ENCODE data around the gene ATG9A.

The ATG9A gene

GRCh38 chr2:219219784-219220532 lies 9.5 kb downstream of the ATG9A start:
- DNase-seq: no peak

DNA sequence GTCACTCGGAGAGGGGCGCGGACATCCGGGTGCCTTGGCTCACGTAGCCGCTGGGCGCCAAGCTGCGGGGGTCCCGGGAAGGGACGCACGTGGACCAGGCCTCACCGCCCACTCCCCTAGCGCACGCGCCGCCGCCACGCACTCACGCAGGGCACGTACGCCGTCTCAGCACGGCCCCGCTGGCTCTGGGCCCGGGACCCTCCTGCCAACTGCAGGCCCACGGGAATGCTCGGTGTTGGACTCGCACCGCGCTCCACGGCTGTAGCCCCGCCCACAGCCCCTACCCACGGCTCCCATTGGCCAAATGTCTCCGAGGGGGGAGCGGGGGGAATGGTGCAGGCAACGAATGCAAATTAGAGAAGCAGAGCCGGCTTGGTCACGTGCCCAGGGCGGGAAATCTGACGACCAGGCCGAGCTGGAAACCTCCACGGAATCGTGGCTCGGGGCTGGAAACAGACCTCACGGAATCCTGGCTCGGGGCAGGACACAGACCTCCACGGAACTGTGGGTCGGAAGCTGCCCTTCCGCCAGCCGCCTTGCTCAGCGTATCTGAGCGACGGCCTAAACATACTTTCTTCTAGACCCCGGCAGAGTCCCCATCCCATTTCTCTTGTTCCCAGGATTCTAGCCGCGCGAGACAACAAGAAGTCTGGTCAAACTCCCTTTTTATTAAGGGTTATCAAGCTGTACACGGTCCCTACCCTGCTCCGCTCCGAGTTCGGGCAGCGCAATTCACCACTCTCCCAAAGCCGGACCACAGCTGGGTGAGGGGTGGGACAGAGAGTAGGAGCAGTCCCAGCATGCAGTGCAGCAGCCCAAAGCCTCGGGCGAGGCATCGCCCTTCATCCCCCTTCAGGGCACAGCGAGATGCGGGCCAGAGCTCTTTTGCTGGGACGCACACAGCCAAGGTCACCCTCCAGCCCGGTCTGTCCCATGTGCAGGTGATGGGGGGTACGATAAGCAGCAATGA lies 10.4 kb downstream of the ATG9A start, which contains the start of gene ABCB6:
TSS of gene ABCB6 (minus strand) at position 227 of the 970 bp plus-strand sequence. CDS start 285 bp downstream, outside the sequence.
- DNase-seq: peak; percentile 83

- DNase-seq: peak; percentile 18
Observed at GRCh38 chr2:219218217-219218731, 11.2 kb downstream of the ATG9A start.

DNA sequence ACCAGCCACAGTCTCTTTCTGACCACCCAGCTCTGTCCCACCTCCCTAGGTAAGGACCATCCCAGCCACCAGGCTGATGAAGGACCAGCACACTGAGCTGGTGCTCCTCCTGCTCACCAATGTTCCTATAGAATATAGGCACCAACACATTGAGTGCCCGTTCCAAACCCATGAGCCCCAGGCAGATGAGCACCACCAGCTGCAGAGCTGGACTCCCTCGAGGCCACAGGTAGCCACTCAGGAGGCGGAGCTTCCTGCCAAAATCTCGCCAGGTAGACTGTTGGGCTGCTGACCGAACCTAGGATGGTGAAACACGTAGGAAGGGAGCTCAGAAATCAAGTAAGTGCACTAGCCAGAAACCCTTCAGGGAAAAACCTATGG lies 12.9 kb downstream of the ATG9A start:
- DNase-seq: no peak

DNA sequence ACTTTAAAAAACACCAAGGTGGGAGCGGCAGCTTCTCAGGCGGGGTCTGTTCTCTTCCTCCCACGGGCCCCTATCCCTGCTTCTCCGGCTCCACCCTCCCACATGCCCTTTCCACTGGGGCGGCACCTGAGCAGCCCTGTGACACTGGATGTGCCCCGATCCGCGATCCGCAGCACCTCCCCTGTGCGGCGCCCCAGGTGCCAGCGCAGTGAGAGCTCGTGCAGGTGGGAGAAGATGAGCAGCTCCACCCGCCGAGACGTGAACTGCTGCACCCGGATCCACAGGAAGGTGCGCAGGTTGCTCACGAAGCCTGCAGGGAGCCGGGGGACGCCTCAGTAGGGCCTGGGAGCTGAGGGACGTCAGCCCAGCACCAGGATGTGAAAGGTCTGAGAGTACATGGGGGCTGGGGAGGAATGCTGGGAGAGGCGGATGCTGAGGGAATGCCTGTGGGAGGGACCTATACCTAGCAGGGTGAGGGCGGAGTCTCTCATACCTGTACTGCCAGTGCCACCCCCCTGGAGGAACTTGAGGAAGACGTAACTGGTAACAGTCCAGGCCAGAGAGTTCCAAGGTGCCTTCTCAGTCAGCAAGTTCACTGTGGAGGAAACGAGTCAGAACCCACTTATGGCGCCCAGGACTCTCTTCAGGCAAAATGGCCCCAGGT lies 13.4 kb downstream of the ATG9A start:
- DNase-seq: no peak

GRCh38 chr2:219214786-219215185 lies 14.7 kb downstream of the ATG9A start:
- DNase-seq: no peak

GRCh38 chr2:219214141-219214540 lies 15.3 kb downstream of the ATG9A start:
- DNase-seq: no peak

GRCh38 chr2:219213486-219214071 lies 15.9 kb downstream of the ATG9A start:
- no peak for DNase-seq

DNA sequence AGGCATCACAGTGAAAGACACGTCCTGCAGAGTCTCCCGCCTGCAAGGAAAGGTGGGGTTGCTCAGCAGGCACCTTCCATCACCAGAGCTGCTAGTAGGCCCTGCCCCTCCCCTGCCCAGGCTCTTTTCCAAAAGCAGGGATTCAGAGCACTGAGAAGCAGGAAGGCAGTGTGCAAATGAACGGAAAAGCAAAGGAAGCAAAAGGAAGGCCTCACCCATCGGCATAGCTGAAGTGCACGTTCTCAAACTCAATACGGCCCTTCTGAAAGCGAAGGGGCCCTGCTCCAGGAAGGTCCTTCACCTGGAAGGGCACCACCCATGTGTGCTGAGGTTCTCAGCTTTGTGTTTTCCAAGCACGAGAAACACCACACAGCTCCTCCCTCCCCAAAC lies 16.4 kb downstream of the ATG9A start:
- DNase-seq: no peak

DNA sequence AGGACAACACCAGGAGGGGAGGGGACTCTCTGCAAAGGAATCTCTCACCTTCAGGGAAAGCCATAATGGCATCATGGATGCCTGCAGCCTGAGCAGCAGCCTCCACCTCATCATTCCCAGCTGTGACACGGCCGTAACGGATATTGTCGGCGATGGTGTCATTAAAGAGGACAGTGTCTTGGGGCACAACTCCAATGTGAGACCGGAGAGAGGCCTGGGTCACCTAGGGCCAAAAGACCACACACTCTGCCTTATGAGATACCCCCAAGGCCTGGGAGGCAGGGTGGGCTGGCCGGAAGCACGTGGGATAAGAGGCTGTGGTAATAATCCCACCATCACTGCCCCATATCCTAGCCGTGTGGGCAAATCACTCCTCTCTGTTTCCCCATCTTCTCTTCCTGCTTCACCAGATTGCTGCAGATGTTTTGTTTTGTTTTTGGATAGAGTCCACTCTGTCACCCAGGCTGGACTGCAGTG lies 18.5 kb downstream of the ATG9A start:
- DNase-seq: no peak

GRCh38 chr2:219210196-219210885 lies 19.1 kb downstream of the ATG9A start:
- no peak for DNase-seq

DNA sequence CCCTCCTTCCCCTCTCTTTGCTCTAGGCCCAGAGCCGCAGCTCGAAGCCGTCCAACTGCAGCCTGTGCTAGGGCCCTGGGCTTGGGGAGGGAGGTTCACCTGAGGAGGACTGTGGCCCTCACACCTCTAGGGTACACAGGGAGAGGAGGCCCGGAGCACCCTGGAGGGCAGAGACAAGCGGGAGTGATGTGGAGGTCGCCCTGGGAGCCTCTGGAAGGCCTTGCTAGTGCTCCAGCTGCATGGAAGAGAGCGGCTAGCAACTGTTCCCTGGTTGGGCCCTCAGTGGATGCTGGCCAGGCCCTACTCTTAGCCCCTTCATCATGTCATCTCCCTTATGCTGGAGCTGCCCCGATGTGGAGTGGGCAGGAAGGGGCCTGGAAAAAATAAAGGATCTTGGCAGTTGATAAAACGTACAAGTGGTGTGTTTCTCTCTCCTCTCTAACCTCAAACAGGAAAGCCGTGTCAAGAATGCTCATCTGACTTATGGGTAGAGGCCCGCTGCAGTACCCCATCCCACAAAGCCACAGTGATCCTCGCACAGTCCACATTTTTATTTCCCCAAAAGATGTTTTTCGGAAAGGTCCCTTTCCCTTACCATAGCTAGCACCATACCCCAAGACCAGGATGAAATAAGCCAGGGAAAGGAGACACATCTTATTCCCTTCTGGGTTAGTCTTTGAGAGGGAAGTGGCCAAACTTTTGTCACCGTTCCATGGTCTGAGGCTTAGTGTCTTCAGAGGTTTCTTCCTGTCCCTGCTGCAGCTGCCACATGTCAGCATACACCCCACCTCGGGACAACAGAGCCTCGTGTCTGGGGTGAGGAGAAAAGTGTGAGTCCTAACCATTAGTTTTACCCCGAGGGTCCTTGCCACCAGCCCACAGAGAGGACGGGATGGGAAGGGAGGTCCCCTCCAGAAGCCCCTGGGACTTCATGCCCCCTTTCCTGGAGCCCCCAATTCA lies 19.9 kb downstream of the ATG9A start:
- no peak for DNase-seq

DNA sequence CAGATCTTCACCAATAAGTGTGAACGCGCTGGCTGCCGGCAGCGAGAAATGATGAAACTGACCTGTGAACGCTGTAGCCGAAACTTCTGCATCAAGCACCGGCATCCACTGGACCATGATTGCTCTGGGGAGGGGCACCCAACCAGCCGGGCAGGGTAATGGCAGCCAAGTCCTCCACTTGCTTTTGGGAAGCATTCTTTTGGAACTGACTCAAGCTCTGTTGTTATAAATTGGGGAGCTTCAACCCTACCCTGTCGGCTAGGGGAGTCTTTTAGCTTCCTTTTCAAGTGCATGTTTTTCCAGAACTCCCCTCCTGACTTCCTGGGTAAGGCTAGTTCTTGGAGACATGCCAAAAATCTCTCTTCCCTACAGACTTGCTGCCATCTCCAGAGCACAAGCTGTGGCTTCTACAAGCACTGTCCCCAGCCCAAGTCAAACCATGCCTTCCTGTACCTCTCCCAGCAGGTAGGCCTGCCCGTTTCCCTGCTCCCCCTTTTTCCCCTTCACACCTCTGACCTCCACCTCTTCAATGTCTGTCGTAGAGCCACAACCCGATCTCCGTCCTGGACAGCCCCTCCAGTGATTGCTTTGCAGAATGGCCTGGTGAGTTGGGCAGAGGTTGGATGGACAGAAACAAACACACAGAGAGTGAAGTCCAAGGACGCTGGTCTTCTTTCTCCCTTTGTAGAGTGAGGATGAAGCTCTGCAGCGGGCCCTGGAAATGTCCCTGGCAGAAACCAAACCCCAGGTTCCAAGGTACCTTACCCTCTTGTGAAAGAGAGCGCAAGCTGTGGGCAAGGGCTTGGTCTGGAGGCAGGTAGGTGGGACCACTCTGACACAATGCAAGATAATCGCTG lies 21.3 kb downstream of the ATG9A start:
- no peak for DNase-seq

GRCh38 chr2:219207134-219207883 lies 22.1 kb downstream of the ATG9A start:
- DNase-seq: no peak

- peak; percentile 94 for DNase-seq
Observed at GRCh38 chr2:219206328-219207133, 22.9 kb downstream of the ATG9A start, which contains the start of gene ZFAND2B. ZFAND2B (plus strand) TSS chr2:219206782; CDS start chr2:219206988, 206 bp downstream.

DNA sequence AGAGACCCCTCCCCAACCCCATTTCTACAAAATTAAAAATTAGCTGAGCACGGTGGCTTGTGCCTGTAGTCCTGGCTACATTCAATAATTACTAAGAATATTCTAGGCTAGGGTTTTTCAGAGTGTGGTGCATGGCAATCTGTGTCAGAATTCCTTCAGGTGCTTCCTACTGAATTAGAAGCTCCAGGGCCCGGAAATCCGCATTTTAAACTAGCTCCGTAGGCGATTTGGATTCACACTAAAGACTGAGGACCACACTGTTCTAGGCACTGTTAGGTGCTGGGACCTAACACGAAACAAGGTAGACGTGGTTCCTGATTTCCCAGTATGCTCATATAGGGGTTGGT lies 23.5 kb downstream of the ATG9A start:
- no peak for DNase-seq

DNA sequence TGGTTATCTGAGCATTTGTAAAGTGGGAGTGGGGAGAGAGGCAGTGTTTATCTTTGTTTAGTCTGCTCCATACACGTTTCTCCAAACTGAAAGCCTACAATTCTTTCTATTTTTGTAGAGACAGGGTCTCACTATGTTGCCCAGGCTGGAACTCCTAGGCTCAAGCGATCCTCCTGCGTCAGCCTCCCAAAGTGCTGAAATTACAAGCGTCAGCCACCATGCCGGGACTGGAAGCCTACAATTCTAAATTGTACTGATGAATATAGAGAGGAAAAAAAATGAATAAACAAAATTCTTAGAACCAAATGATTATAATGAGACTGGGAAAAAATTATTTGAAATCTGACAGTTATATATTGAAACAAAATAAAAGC lies 24.3 kb downstream of the ATG9A start:
- DNase-seq: no peak

All from T-helper 9 cell (primary cell).